Nasal cavity respiratory epithelium epithelial cell of viscerocranial mucosa (primary cell): ENCODE measurements around the gene CPSF2. TPM values are rescaled to one million over a fixed set of nuclear protein-coding genes. Genes with fewer than 3 reads are reported as not detected.

Source experiments
- total RNA-seq: library from RNA; depleted of rRNA; stranded (reverse); fragments of >200 nt; gene quantifications from 2 replicates; pipeline ENCODE4 v1.2.3, GENCODE V29; 2014

The CPSF2 gene
- total RNA-seq = 59.8 and 67.9 TPM in 2 replicates

DNA sequence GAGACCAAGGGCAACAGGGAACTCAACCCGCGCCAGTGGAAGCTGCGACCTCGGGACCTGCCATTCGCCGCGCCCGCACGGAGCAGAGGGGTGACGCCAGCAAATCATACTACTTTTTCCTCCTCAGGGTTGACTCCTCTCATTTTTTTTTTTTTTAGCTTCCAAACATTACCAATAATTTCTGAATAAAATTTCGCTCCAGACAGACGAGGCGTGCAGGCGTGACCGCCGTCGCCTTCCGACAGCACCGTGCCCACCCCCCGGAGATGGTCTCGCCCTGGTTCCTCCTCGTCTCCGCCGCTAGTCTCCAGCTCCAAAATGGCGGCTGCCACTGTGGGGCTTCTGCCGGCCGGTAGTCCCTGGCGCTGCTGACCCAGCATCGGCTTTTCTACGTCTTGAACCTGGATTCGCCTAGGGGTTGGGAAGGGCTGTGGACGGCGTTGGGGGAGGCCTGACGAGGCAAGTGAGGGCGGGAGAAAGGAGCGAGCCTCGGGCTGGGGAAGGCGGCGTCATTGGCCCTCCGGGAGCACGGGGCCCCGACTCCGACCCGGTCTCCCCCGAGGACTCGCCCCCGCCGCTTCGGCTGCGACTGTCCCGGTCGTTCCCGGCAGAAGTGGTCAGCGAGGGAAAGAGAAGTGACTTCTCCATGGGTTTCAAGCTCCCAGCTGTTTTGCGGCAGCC lies at the start of gene CPSF2, which contains the start of gene NDUFB1:
TSS of gene CPSF2 (plus strand) at position 300 of the 681 bp plus-strand sequence. CDS start 9,016 bp downstream, outside the sequence.
TSS of gene NDUFB1 (minus strand) at position 37 of the 681 bp plus-strand sequence. CDS start 4,069 bp downstream, outside the sequence.

DNA sequence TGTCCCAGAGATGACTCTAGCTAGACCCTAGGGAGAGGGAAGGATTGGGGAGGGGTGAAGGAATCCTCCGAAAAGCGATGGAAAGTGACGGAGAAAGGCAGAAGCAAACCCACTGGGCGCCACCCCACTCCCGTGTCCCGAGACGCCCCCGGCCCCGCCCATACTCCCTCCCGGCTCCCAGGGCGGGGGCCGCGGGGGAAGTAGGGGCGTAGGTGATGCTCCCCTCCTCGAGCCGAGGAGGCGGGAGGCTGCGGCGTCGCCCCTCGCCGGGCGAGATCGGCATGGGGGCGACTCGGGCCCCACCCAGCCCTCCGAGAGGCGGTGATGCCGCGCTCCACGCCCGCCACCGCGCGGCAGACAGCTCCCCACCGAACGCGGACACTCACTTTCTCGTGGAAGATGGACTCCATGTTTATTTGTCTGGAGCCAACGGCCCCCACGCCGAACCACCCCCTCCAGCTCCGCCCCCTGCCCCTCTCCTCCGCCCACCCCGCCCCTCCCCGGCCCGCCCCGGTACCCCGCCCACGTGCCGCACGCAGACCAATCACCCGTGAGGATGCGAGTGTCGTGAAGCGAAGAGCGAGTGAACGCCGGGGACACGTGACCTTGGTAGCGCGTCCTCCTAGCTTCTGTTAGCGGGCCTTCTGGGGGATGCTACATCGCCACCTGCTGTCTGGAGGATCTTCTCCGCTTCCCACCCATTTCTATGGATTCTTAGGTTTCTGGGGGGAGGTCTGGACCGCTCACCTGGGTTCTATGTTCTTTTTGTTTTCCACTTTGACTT lies 15.4 kb upstream of the CPSF2 start, which contains the start of gene ATXN3:
TSS of gene ATXN3 (minus strand) at position 440 of the 784 bp plus-strand sequence. CDS start at position 410, 30 bp downstream.

Other genes starting within 250 kb of the CPSF2 start
- gene FBLN5, start 174.3 kb upstream of the CPSF2 start, total RNA-seq = 0.28 and 0.34 TPM in 2 replicates
- 29.0 and 59.7 TPM in 2 replicates for gene TRIP11, start 81.9 kb upstream of the CPSF2 start, total RNA-seq
- gene ATXN3, start 15.4 kb upstream of the CPSF2 start, total RNA-seq = 24.3 and 55.9 TPM in 2 replicates
- gene NDUFB1, start 263 bp upstream of the CPSF2 start, total RNA-seq = 79.9 and 186 TPM in 2 replicates
- under 0.01 TPM in 1 of 2 replicates, not detected in the other for gene SLC24A4, start 201.2 kb downstream of the CPSF2 start, total RNA-seq